ENCODE data around the gene CAMK4. TPM values are rescaled to one million over a fixed set of nuclear protein-coding genes. Genes with fewer than 3 reads are reported as not detected.

CAMK4 gene
- total and polyA plus RNA-seq, 2 donors (not counting 1 experiment from before 2014, with no cell fraction given): 0.83 to 5.9 TPM

GRCh38 chr5:111280282-111280951 is 56.2 kb downstream of the CAMK4 start:
- TF ChIP-seq CTCF (conservative IDR thresholded peaks at IDR 0.05 in 1 of 2, IDR thresholded peaks at IDR 0.05 in 1 of 2; ENCODE audit: low read depth in 1 of 2, low read length in 2 of 2) (no peak), EZH2 (IDR thresholded peaks at IDR 0.05; ENCODE audit: low read length, missing control alignments) (no peak)
- no peak overlapping the region for H2AFZ ChIP-seq (ENCODE audit: low read length)
- no peaks in the 10 kb centered on the region for H3K4me1 ChIP-seq (ENCODE audit: control insufficient read depth, extremely low read depth, insufficient read depth, low read length)
- no peaks in the 10 kb centered on the region for H4K20me1 ChIP-seq (ENCODE audit: control insufficient read depth, extremely low read depth, insufficient read depth, low read length)
- H3K79me2 ChIP-seq (ENCODE audit: control insufficient read depth, insufficient read depth, low read length): no peaks in the 10 kb centered on the region
- no peak for DNase-seq (ENCODE audit: low read depth in 2 of 2)
- no peak overlapping the region for H3K9ac ChIP-seq (ENCODE audit: insufficient read depth, low read length)
- no peaks in the 10 kb centered on the region for H3K9me3 ChIP-seq (ENCODE audit: control insufficient read depth, insufficient read depth, low read depth, low read length)
- no peak overlapping the region for H3K27ac ChIP-seq (ENCODE audit: insufficient read depth, low read length)
- H3K4me3 ChIP-seq (replicated peaks in 1 of 4; ENCODE audit: control extremely low read depth in 1 of 4, insufficient read depth in 1 of 4, low read depth in 3 of 4, low read length in 4 of 4): no peak overlapping the region
- no peak overlapping the region for H3K4me2 ChIP-seq (ENCODE audit: extremely low read depth, insufficient read depth, low read length)
- no peaks in the 10 kb centered on the region for H3K36me3 ChIP-seq (ENCODE audit: control insufficient read depth, insufficient read depth, low read length)
- H3K27me3 ChIP-seq (ENCODE audit: control insufficient read depth, insufficient read depth, low read length): no peaks in the 10 kb centered on the region

- H3K36me3 ChIP-seq (ENCODE audit: control insufficient read depth, insufficient read depth, low read length): no peaks in the 10 kb centered on the region
- no peak overlapping the region for H3K9ac ChIP-seq (ENCODE audit: insufficient read depth, low read length)
- H3K27ac ChIP-seq (ENCODE audit: insufficient read depth, low read length): no peak overlapping the region
- H4K20me1 ChIP-seq (ENCODE audit: control insufficient read depth, extremely low read depth, insufficient read depth, low read length): no peaks in the 10 kb centered on the region
- H3K9me3 ChIP-seq (ENCODE audit: control insufficient read depth, insufficient read depth, low read depth, low read length): no peaks in the 10 kb centered on the region
- no peak overlapping the region for H3K4me3 ChIP-seq (replicated peaks in 1 of 4; ENCODE audit: control extremely low read depth in 1 of 4, insufficient read depth in 1 of 4, low read depth in 3 of 4, low read length in 4 of 4)
- H3K4me1 ChIP-seq (ENCODE audit: control insufficient read depth, extremely low read depth, insufficient read depth, low read length): no peaks in the 10 kb centered on the region
- no peak overlapping the region for H3K4me2 ChIP-seq (ENCODE audit: extremely low read depth, insufficient read depth, low read length)
- no peaks in the 10 kb centered on the region for H3K27me3 ChIP-seq (ENCODE audit: control insufficient read depth, insufficient read depth, low read length)
- H2AFZ ChIP-seq (ENCODE audit: low read length): no peak overlapping the region
- DNase-seq (ENCODE audit: low read depth in 2 of 2): no peak
- TF ChIP-seq EZH2 (IDR thresholded peaks at IDR 0.05; ENCODE audit: low read length, missing control alignments): no peak
- TF ChIP-seq CTCF (conservative IDR thresholded peaks at IDR 0.05 in 1 of 2, IDR thresholded peaks at IDR 0.05 in 1 of 2; ENCODE audit: low read depth in 1 of 2, low read length in 2 of 2): no peak
- no peaks in the 10 kb centered on the region for H3K79me2 ChIP-seq (ENCODE audit: control insufficient read depth, insufficient read depth, low read length)
Observed at GRCh38 chr5:111282798-111283197, 58.6 kb downstream of the CAMK4 start.

GRCh38 chr5:111284825-111285224 is 60.6 kb downstream of the CAMK4 start:
- Histone ChIP-seq H4K20me1 (ENCODE audit: control insufficient read depth, extremely low read depth, insufficient read depth, low read length) (no peaks in the 10 kb centered on the region), H3K27ac (ENCODE audit: insufficient read depth, low read length) (no peak overlapping the region), H3K9ac (ENCODE audit: insufficient read depth, low read length) (no peak overlapping the region), H3K4me2 (ENCODE audit: extremely low read depth, insufficient read depth, low read length) (no peak overlapping the region), H2AFZ (ENCODE audit: low read length) (no peak overlapping the region), H3K36me3 (ENCODE audit: control insufficient read depth, insufficient read depth, low read length) (no peaks in the 10 kb centered on the region), H3K4me1 (ENCODE audit: control insufficient read depth, extremely low read depth, insufficient read depth, low read length) (no peaks in the 10 kb centered on the region), H3K4me3 (replicated peaks in 1 of 4; ENCODE audit: control extremely low read depth in 1 of 4, insufficient read depth in 1 of 4, low read depth in 3 of 4, low read length in 4 of 4) (no peak overlapping the region), H3K27me3 (ENCODE audit: control insufficient read depth, insufficient read depth, low read length) (no peaks in the 10 kb centered on the region), H3K9me3 (ENCODE audit: control insufficient read depth, insufficient read depth, low read depth, low read length) (no peaks in the 10 kb centered on the region), H3K79me2 (ENCODE audit: control insufficient read depth, insufficient read depth, low read length) (no peaks in the 10 kb centered on the region)
- DNase-seq (ENCODE audit: low read depth in 2 of 2): no peak
- no peak for TF ChIP-seq CTCF (conservative IDR thresholded peaks at IDR 0.05 in 1 of 2, IDR thresholded peaks at IDR 0.05 in 1 of 2; ENCODE audit: low read depth in 1 of 2, low read length in 2 of 2)
- TF ChIP-seq EZH2 (IDR thresholded peaks at IDR 0.05; ENCODE audit: low read length, missing control alignments): no peak

All from fibroblast of lung (primary cell).